ENCODE measurements around the gene USP53.
"Not testable (repeated sequence)": the region's sequence is repeated elsewhere in the genome, so short reads cannot be mapped to it uniquely, and the experiment has no call there.

Gene USP53

DNA sequence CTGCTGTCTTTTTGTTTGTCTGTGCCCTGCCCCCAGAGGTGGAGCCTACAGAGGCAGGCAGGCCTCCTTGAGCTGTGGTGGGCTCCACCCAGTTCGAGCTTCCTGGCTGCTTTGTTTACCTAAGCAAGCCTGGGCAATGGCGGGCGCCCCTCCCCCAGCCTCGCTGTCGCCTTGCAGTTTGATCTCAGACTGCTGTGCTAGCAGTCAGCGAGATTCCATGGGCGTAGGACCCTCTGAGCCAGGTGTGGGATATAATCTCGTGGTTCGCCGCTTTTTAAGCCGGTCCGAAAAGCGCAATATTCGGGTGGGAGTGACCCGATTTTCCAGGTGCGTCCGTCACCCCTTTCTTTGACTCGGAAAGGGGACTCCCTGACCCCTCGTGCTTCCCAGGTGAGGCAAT lies 67.0 kb downstream of the USP53 start:
- not testable (repeated sequence) for DNase-seq (ENCODE audit: low read depth)

DNA sequence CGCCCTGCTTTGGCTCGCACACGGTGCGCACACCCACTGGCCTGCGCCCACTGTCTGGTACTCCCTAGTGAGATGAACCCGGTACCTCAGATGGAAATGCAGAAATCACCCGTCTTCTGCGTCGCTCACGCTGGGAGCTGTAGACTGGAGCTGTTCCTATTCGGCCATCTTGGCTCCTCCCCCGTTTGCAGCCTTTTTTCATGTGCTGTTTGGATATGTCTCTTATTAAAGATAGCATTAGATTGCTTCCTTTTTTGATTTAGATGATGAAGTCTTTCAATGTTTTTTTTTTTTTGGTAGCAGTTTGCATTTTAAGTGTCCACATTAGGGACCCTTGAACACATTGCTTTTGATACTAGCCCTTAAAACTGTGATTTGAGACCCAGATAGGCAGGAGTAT lies 67.4 kb downstream of the USP53 start:
- DNase-seq (ENCODE audit: low read depth): not testable (repeated sequence)

DNA sequence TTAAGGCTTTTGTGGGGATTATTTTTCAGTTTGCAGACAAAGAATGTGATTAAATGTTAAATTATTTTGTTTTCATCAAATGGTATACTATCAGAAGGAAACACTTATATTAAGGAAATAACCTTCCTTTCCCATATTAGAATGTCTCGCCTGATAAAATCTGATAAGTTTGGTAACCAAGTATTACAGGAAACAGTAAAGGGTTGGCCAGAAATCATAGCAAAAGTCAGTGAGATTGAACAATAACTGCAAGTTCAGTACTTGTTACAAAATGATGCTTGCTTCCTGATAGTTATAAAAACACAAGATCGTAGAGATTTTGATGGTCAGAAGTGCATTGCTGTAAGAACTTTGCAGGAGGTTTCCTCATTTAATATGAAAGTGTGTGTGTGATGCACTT lies 68.9 kb downstream of the USP53 start:
- DNase-seq (ENCODE audit: low read depth): no peak

DNA sequence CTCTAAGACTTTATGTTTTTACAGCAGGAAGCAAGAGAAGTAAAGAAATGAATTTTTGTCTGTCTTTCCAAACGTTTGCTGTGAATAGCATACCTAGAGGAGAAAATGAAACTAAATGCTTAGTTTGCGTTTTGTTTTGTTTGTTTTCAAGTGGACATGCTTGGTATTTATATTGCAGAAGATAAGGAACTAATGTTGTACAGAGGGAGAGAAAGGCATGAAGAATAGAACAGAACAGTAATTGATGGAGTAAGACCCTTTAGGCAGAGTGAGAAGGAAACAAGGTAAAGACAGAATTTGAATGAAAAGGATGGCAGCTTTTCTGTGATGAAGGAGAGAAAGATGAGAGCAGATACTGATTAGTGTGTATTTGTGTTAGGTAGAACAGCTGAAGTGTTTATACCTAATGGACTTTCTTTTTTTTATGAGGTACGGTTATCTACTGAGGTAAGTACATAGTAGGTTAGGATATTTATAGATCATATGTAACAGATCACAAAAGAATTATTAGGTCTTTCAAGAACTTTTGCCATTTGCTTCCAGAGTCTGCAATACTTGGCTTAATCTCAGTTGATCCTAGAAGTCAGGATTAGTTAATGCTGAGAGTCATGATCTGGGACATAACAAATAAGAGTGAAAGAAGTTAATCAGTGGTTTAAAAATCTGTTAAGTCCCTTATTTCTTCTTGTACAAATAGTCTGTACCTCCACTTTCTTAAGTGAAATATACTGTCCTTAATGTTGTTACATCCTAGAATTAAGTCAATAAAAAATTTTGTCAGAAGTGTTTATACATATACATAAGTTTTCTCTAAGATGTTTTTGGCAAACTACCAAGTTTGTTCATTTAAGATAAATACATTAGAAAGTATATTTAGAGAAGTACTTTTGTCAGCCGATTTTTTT lies 72.6 kb downstream of the USP53 start:
- DNase-seq (ENCODE audit: low read depth): no peak

DNA sequence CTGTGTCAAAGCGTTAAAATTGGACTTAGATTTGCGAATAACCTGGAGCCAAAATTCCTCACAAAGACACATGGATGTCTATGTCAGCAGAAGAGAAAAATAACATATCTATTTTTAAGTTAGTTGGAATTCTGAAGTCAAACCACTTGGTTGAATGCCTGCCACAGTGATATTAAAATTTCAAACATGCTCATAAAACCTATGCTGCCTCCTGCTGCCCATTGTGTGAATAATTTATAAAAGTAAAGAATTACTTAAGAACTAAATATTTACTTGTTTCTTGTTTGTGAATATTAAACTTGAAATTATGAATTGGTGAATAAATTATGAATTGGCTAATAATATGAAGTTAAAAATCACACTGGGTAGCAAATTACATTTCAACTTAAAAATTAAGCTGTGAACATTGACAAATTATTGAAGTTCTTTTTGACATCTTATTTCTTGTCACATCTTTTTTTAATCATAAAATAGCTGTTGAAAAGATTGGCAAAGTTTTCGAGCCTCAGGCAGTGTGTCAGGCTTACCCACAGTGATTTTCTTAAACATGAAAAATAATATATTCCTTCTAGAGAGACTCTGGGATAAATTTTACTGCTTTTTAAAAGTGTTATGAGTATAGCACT lies 74.0 kb downstream of the USP53 start:
- DNase-seq (ENCODE audit: low read depth): no peak

GRCh38 chr4:119289313-119289712 lies 76.8 kb downstream of the USP53 start:
- no peak for DNase-seq (ENCODE audit: low read depth)

DNA sequence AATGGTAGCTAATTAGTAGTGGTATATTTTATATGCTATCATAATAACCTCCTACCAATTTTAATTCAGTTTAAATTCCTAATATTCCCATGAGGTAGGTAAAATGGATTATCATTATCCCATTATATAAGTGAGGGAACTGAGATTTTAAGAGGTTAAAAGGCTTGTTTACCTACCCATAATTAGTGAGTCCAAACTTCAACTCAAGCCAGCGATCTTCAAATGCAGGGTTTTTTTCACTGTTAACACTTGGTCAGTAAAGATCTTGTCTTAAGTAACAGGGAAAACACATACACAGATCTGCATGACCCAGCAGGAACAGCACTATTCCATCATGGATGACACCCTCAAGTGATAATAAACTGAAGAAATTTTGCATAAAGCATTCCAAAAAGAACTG lies 78.1 kb downstream of the USP53 start:
- DNase-seq (ENCODE audit: low read depth): no peak

GRCh38 chr4:119296356-119296755 lies 83.8 kb downstream of the USP53 start:
- DNase-seq (ENCODE audit: low read depth): no peak

GRCh38 chr4:119297795-119298194 lies 85.3 kb downstream of the USP53 start:
- DNase-seq (ENCODE audit: low read depth): no peak

DNA sequence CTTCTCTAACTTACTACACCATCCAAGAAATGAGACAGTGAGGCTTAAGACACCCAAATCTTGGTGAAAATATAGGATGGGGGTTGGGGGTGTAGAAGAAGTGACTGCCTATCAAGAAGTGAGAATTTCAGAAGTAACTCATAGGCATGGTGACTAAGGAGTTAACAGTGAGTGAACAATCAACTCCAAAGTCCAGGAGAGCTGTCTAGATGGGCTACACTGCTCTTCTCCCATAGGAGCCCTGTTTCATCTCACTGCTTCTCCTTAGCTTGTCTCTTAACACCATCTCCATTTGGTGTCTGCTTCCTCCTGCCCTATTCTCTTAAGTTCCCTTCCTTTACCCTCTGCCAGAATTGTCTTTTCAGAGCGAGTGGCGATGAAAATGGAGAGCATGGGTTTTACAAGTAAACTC lies 86.8 kb downstream of the USP53 start:
- DNase-seq (ENCODE audit: low read depth): no peak

DNA sequence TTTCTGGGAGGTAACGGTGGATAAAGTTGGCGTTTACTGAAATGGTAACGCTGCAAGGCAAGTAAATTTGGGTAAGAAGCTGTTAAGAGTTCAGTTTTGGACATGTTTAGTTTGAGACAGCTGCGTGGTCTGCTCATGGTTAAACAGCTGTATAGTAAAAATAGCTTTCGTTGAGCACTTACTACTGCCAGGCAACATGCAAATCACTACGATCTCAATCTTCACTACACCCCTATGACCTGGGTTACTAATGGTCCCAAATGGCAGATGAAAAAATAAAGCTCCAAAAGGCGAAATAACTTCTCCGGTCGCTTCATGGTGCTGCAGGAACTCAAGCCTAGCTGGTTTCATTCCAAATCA lies 87.2 kb downstream of the USP53 start:
- DNase-seq (ENCODE audit: low read depth): no peak

DNA sequence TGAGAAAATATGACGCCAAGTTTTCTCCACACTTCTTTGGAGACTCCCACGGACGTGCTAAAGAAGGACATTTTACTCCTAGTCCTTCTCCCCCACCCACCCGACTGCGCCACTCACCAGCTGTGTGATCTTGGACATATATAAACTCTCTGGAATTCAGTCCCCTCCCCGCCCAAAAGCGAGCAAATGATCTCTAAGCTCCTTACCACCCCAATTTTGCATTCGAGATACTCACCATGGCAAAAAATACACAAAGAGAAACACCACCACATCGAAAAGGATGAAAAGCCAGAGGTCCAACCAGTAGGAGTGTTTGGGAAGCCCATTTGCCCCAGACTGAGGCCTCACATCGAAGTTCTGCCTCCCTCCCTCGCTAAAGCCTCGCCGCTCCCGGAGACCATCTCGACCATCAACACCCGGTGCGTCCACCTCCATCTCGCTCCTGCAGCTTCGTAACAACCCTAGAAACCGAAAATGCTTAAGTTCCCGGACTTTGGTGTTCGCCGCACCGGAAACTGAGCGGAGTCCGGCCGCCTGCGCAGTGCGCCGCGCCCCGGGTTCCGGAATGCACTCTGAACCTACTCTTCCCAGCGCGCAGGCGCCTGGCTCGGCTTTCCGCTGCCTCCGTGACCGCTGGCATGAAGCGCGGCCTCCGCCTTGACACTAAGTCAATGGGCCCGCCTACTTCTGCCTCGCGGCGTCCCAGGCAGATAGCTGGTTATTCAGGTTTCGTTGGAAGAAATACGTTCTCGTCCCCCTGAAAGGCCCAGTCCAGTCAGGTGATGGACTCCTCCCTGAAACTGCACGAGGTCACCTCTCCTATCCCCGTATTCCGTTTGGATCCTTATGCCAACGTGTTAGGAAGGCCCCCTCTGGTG lies 87.8 kb downstream of the USP53 start:
- peak; percentile 80 for DNase-seq (ENCODE audit: low read depth)

DNA sequence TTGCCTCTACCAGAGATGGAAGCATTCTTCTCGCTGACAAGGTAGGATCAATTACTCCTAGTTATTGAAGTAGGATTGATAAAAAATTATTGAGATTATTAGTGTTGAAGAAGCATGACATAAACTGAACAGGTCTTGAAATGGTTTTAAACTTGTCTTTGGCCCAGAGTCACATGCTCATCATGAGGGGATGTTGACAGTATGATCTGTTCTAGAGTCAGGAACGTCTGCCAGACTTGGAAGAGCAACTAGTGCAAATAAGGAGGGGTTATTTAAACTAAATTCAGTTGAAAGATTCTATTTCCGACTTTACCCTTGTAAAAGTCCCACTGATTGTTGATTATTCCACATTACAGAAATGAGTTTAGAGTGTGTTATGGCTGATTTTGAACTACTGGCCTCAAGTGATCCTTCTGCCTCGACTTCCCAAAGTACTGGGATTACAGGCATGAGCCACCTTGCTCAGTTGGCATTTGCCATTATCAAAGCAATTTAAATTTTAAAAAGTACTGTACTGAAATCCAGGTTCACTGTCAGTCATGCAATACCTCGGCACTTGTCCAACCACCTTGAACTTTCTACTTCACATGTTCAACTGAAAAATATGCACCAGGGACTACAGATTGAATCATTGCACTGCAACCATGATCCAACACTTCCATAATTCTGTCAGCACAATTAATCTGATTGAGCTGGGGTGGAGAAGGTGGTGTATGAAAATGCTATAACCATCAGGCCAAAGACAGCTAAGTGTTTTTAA lies 89.7 kb downstream of the USP53 start:
- no peak for DNase-seq (ENCODE audit: low read depth)

DNA sequence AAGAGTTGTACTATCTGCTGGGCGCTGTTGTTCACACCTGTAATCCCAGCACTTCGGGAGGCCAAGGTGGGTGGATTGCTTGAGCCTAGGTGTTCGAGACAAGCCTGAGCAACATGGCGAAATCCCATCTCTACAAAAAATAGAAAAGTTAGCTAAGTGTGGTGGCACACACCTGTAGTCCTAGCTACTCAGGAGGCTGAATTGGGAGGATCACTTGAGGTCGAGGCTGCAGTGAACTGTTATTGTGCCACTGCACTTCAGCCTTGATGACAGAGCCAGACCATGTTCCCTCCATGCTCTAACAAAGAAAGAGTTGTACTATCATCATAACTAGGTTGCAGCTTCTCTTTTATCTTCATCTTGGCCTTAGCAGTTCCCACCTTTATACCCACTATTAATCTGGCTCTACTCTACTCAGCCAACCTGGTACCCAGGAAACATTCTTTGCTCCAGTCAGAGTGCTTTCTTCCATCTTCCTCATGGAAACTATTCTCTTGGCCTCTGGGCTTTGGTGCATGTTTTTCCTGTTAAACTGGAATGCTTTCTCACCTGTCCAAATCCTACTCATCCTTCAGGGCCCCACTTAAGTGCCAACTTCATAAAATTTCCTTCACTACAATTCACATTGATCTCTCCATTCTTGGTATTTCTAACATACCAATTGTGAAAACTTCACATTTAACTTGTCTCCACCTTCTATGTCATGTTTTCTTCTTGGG lies 91.2 kb downstream of the USP53 start:
- no peak for DNase-seq (ENCODE audit: low read depth)

- no peak for DNase-seq (ENCODE audit: low read depth)
These were observed 91.9 kb downstream of the USP53 start for GRCh38 chr4:119304431-119304830.

GRCh38 chr4:119307606-119308005 lies 95.1 kb downstream of the USP53 start:
- DNase-seq (ENCODE audit: low read depth): no peak

GRCh38 chr4:119310826-119311225 lies 98.3 kb downstream of the USP53 start:
- DNase-seq (ENCODE audit: low read depth): no peak

- DNase-seq (ENCODE audit: low read depth): no peak
These were observed 100.7 kb downstream of the USP53 start for GRCh38 chr4:119313237-119313636.

GRCh38 chr4:119314356-119314755 lies 101.8 kb downstream of the USP53 start:
- DNase-seq (ENCODE audit: low read depth): no peak

DNA sequence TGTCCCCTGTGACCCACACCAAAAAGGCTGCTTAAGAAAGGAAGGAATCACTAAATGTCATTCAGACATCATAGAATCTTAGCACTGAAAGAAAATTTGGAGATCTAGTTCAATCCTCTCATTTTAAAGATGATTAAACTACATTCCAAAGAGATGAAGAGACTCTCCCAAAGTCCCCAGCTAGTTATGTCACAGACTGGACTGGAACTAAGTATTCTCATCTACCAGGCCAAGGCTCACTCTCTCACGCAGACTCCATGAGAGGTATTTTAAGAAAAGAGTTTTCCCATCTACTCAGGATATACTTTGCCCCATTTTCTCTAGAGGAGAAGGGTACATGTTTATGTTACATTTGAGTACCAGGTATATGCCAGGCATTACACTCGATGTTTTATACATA lies 102.5 kb downstream of the USP53 start:
- no peak for DNase-seq (ENCODE audit: low read depth)

- no peak for DNase-seq (ENCODE audit: low read depth)
These were observed 105.5 kb downstream of the USP53 start for GRCh38 chr4:119317990-119318389.
